Progenitor cell of endocrine pancreas (in vitro differentiated cells): Measurements from ENCODE around the gene HIVEP3. TPM values are rescaled to one million over a fixed set of nuclear protein-coding genes. Genes with fewer than 3 reads are reported as not detected.

Experiments
- DNase-seq: peaks from one replicate; pipeline ENCODE4 v3.0.0; 2021; ENCODE audit warnings: low spot score; ENCODE audit not compliant: unreplicated experiment
- H3K27ac Mint-ChIP-seq: 2 replicates; pipeline ENCODE4 v1.8.0; 2021; ENCODE audit warnings: mild to moderate bottlenecking, moderate library complexity, mixed read lengths
- H3K27me3 Mint-ChIP-seq: 2 replicates; pipeline ENCODE4 v1.8.0; 2021; ENCODE audit warnings: mixed read lengths
- H3K36me3 Mint-ChIP-seq: 2 replicates; pipeline ENCODE4 v1.8.0; 2022; ENCODE audit warnings: mixed read lengths; ENCODE audit not compliant: insufficient read depth
- H3K4me1 Mint-ChIP-seq: 2 replicates; pipeline ENCODE4 v1.8.0; 2021; ENCODE audit warnings: low read depth, mixed read lengths
- H3K4me3 Mint-ChIP-seq: 2 replicates; pipeline ENCODE4 v1.8.0; 2021; ENCODE audit warnings: low read depth, mild to moderate bottlenecking, moderate library complexity, mixed read lengths
- H3K9me3 Mint-ChIP-seq: 2 replicates; pipeline ENCODE4 v1.8.0; 2021; ENCODE audit warnings: low read depth, mixed read lengths
- total RNA-seq: library from RNA; stranded (reverse); gene quantifications from 2 replicates; pipeline ENCODE4 v1.2.1, GENCODE V29; 2021
- TF ChIP-seq, protein P1 (sequence below): fragments of 200-600 bp; sonication (generic); IDR thresholded peaks from one replicate; pipeline ENCODE4 v1.5.0; 2021; ENCODE audit warnings: antibody characterized with exemption, mild to moderate bottlenecking; ENCODE audit not compliant: unreplicated experiment

The HIVEP3 gene
- total RNA-seq, 1 donor from 2014 or later: 1.1 TPM

DNA sequence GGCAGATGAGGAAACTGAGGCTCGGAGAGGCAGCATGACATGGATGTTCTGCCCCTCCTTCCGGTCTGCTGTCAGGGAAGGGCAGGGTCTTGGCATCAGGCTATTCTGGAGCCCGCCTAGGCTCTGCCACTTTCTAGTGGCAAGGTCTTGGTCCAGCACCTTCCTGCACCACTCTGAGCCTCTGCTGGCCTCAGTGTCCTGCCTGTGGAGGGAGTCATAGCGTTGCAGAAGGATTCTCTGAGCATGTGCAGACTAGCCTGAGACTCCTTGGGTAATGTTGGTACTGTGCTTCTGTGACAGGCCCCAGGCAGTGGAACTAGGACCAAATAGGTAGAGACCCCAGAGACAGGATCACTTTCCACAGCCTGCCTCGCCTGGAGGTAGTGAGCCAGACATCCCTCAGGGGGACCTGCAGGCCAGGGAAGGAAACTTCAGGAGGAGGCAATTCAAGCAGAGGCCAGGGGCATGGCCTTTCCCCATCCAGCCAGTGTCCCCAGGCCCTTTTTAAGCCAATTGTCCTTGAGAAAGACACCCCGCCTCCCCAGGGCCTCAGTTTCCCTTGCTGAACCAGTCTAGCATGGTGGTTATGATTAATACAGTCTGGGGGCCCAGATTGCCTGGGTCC lies 444.9 kb downstream of the HIVEP3 start:
- TF ChIP-seq, protein P1, sequence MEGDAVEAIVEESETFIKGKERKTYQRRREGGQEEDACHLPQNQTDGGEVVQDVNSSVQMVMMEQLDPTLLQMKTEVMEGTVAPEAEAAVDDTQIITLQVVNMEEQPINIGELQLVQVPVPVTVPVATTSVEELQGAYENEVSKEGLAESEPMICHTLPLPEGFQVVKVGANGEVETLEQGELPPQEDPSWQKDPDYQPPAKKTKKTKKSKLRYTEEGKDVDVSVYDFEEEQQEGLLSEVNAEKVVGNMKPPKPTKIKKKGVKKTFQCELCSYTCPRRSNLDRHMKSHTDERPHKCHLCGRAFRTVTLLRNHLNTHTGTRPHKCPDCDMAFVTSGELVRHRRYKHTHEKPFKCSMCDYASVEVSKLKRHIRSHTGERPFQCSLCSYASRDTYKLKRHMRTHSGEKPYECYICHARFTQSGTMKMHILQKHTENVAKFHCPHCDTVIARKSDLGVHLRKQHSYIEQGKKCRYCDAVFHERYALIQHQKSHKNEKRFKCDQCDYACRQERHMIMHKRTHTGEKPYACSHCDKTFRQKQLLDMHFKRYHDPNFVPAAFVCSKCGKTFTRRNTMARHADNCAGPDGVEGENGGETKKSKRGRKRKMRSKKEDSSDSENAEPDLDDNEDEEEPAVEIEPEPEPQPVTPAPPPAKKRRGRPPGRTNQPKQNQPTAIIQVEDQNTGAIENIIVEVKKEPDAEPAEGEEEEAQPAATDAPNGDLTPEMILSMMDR: no peak
- Mint-ChIP-seq H3K36me3 (no peaks in the 10 kb centered on the region), H3K27me3 (peaks cover 6% of the 10 kb centered on the region), H3K4me3 (no peak overlapping the region), H3K9me3 (no peaks in the 10 kb centered on the region), H3K4me1 (peaks cover 3% of the 10 kb centered on the region), H3K27ac (no peak overlapping the region)
- DNase-seq: no peak

DNA sequence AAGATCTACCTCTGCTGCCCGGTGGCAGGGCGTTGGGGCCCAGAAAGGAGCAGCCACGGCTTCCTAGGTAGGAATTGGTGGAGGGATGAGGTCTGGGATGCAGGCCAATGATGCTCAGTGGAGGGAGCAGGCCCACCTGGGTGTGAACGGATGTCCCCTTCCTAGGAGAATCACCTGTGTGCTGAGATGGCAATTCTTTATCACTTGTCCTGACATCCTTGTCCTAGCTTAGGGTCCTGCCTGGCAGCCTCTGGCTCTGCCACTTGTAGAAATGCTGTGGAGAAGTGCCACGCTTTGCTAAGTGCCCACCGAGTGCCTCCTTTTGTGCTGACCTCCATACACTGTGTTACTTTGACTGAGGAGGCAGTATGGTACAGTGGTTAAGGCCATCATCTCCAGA lies 447.1 kb downstream of the HIVEP3 start:
- H3K27ac Mint-ChIP-seq: no peak overlapping the region
- H3K36me3 Mint-ChIP-seq: no peaks in the 10 kb centered on the region
- H3K27me3 Mint-ChIP-seq: peaks cover 6% of the 10 kb centered on the region
- peaks cover 14% of the 10 kb centered on the region for H3K4me1 Mint-ChIP-seq
- DNase-seq: no peak
- H3K4me3 Mint-ChIP-seq: no peak overlapping the region
- H3K9me3 Mint-ChIP-seq: no peaks in the 10 kb centered on the region
- TF ChIP-seq, protein P1: no peak

DNA sequence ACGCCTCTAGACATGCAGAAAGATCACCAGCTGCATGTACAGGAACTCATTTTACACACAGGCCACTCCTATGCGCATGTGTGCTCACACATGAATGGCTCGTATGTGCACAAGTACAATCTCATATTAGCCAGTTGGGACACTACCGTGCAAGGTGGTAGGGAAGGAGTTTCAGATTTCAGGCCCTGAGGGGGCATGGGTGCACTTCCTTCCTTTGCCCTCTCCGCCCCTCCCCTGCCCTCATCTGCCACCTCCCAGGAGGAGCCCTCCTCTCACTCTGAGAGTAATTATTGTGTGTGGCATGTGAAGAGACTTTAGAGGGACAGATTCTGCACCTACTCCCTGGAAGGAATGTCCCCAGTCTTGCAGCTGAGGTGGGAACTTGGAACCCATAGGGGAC lies 449.0 kb downstream of the HIVEP3 start:
- Mint-ChIP-seq H3K27me3 (peaks cover 3% of the 10 kb centered on the region), H3K27ac (no peak overlapping the region)
- TF ChIP-seq, protein P1: no peak

GRCh38 chr1:41468122-41468762 lies 450.5 kb downstream of the HIVEP3 start:
- Mint-ChIP-seq H3K4me1 (peaks cover 15% of the 10 kb centered on the region), H3K27ac (no peak overlapping the region), H3K36me3 (no peaks in the 10 kb centered on the region), H3K9me3 (no peaks in the 10 kb centered on the region), H3K27me3 (peaks cover 3% of the 10 kb centered on the region), H3K4me3 (no peak overlapping the region)
- DNase-seq: no peak
- TF ChIP-seq, protein P1: no peak

More for the DNA sequence above, 449.0 kb downstream of the HIVEP3 start:
- Mint-ChIP-seq H3K4me1 (peaks cover 15% of the 10 kb centered on the region), H3K36me3 (no peaks in the 10 kb centered on the region), H3K9me3 (no peaks in the 10 kb centered on the region), H3K4me3 (no peak overlapping the region)
- DNase-seq: no peak

- no peak for DNase-seq
- TF ChIP-seq, protein P1: no peak
- no peak overlapping the region for H3K27ac Mint-ChIP-seq
- H3K9me3 Mint-ChIP-seq: no peaks in the 10 kb centered on the region
- H3K4me3 Mint-ChIP-seq: no peak overlapping the region
- H3K27me3 Mint-ChIP-seq: peaks cover 3% of the 10 kb centered on the region
- peaks cover 15% of the 10 kb centered on the region for H3K4me1 Mint-ChIP-seq
- no peaks in the 10 kb centered on the region for H3K36me3 Mint-ChIP-seq
Measured at GRCh38 chr1:41467673-41468072, 451.0 kb downstream of the HIVEP3 start.
